ENCODE data around the gene RNU1-4.
"Not testable (repeated sequence)": the region's sequence is repeated elsewhere in the genome, so short reads cannot be mapped to it uniquely, and the experiment has no call there.

The RNU1-4 gene

GRCh38 chr1:16732254-16732896 is 7.9 kb upstream of the RNU1-4 start:
- not testable (repeated sequence) for DNase-seq

- DNase-seq, result not testable (repeated sequence)
Observed at GRCh38 chr1:16741230-16741629, 914 bp downstream of the RNU1-4 start.

- not testable (repeated sequence) for DNase-seq
Observed at GRCh38 chr1:16747660-16748059, 7.3 kb downstream of the RNU1-4 start.

- DNase-seq, result not testable (repeated sequence)
Observed at GRCh38 chr1:16748710-16749109, 8.4 kb downstream of the RNU1-4 start.

GRCh38 chr1:16749910-16750888 is 9.9 kb downstream of the RNU1-4 start:
- not testable (repeated sequence) for DNase-seq

- DNase-seq, result not testable (repeated sequence)
Observed at GRCh38 chr1:16752770-16753169, 12.5 kb downstream of the RNU1-4 start.

- not testable (repeated sequence) for DNase-seq
Observed at GRCh38 chr1:16755385-16755784, 15.1 kb downstream of the RNU1-4 start.

- DNase-seq, result not testable (repeated sequence)
Observed at GRCh38 chr1:16755932-16756331, 15.6 kb downstream of the RNU1-4 start.

- not testable (repeated sequence) for DNase-seq
Observed at GRCh38 chr1:16757574-16757973, 17.3 kb downstream of the RNU1-4 start.

GRCh38 chr1:16758060-16758459 is 17.7 kb downstream of the RNU1-4 start:
- not testable (repeated sequence) for DNase-seq

- DNase-seq, result not testable (repeated sequence)
Observed at GRCh38 chr1:16759041-16759493, 18.8 kb downstream of the RNU1-4 start.

- DNase-seq, result not testable (repeated sequence)
Observed at GRCh38 chr1:16759650-16760455, 19.5 kb downstream of the RNU1-4 start.

- DNase-seq, result not testable (repeated sequence)
Observed at GRCh38 chr1:16760456-16760765, 20.1 kb downstream of the RNU1-4 start.

GRCh38 chr1:16760801-16761200 is 20.5 kb downstream of the RNU1-4 start:
- not testable (repeated sequence) for DNase-seq

- not testable (repeated sequence) for DNase-seq
Observed at GRCh38 chr1:16764248-16764819, 24.0 kb downstream of the RNU1-4 start.

- DNase-seq, result not testable (repeated sequence)
Observed at GRCh38 chr1:16764820-16765655, 24.7 kb downstream of the RNU1-4 start.

- DNase-seq, result not testable (repeated sequence)
Observed at GRCh38 chr1:16765731-16766605, 25.7 kb downstream of the RNU1-4 start.

- not testable (repeated sequence) for DNase-seq
Observed at GRCh38 chr1:16766689-16767256, 26.5 kb downstream of the RNU1-4 start.

GRCh38 chr1:16770139-16770759 is 29.9 kb downstream of the RNU1-4 start:
- not testable (repeated sequence) for DNase-seq

Data from OCI-M1 (cell line).